CD4-positive, alpha-beta T cell (primary cell): ENCODE results near the gene GPR35. TPM values are rescaled to one million over a fixed set of nuclear protein-coding genes. Genes with fewer than 3 reads are reported as not detected.
A peak's percentile ranks its signal among the peaks of the same experiment; 100 is the strongest.

Experiments
- ATAC-seq: fragments of 200-7000 bp; cut with Tn5 transposase; one replicate; pipeline ENCODE4 v1.10.0; 2022; ENCODE audit warnings: mild to moderate bottlenecking; ENCODE audit not compliant: poor library complexity
- CTCF ChIA-PET: fragments of 350-600 bp; sonication (Branson Sonifier 250); formaldehyde crosslinking; loops from one replicate; lab custom pipeline; 2021; ENCODE audit warnings: antibody characterized with exemption, inconsistent platforms; lab: Charles Lee
- POLR2A ChIA-PET: fragments of 350-600 bp; sonication (Branson Sonifier 250); formaldehyde crosslinking; loops from one replicate; lab custom pipeline; 2021; ENCODE audit warnings: antibody characterized with exemption, inconsistent platforms; lab: Charles Lee
- DNase-seq, 14 experiments: peaks; one replicate each; pipeline ENCODE4 v3.0.0-alpha.2; 2013 to 2020; ENCODE audit warnings: mixed read lengths in 2 of 14
- H3K27ac ChIP-seq, 2 donors: one replicate each; pipeline versions ENCODE4 v1.5.1 to v1.7.0; 2013; ENCODE audit warnings: low read length in 2 of 2, low read depth in 1 of 2, mild to moderate bottlenecking in 1 of 2
- H3K27me3 ChIP-seq, 2 experiments: 1 replicate in 1 of 2; 2 replicates in 1 of 2; pipeline versions ENCODE4 v1.6.1 to v1.7.0; 2013; ENCODE audit warnings: low read length in 2 of 2, control low read depth in 1 of 2, mild to moderate bottlenecking in 1 of 2, moderate library complexity in 1 of 2; ENCODE audit not compliant: insufficient read depth in 2 of 2, control insufficient read depth in 1 of 2
- H3K36me3 ChIP-seq: one replicate; pipeline ENCODE4 v1.6.1; 2013; ENCODE audit warnings: low read length, control low read depth; ENCODE audit not compliant: insufficient read depth
- H3K4me1 ChIP-seq: one replicate; pipeline ENCODE4 v1.6.1; 2013; ENCODE audit warnings: low read length, control low read depth; ENCODE audit not compliant: insufficient read depth
- H3K4me3 ChIP-seq: one replicate; pipeline ENCODE4 v1.5.1; 2013; ENCODE audit warnings: mild to moderate bottlenecking, low read length, moderate library complexity
- H3K9me3 ChIP-seq, 2 experiments: 1 replicate in 1 of 2; 2 replicates in 1 of 2; pipeline versions ENCODE4 v1.6.1 to v1.7.0; 2013; ENCODE audit warnings: low read length in 2 of 2, mild to moderate bottlenecking in 2 of 2, control low read depth in 1 of 2, moderate library complexity in 1 of 2; ENCODE audit not compliant: control insufficient read depth in 1 of 2, insufficient read depth in 1 of 2
- H3K27ac Mint-ChIP-seq: one replicate; pipeline ENCODE4 v1.8.0; 2020; ENCODE audit warnings: mixed read lengths
- H3K27me3 Mint-ChIP-seq: one replicate; pipeline ENCODE4 v1.8.0; 2021; ENCODE audit warnings: mixed read lengths
- H3K36me3 Mint-ChIP-seq: one replicate; pipeline ENCODE4 v1.8.0; 2021; ENCODE audit warnings: low read depth, mixed read lengths
- H3K4me1 Mint-ChIP-seq: one replicate; pipeline ENCODE4 v1.8.0; 2021; ENCODE audit warnings: low read depth, mixed read lengths
- H3K4me3 Mint-ChIP-seq: one replicate; pipeline ENCODE4 v1.8.0; 2020; ENCODE audit warnings: mild to moderate bottlenecking, mixed read lengths
- H3K9me3 Mint-ChIP-seq: one replicate; pipeline ENCODE4 v1.8.0; 2020; ENCODE audit warnings: mixed read lengths
- intact Hi-C, 2 experiments: fragments of 100-400 bp; cut with DNase I in 1 of 2; cut with micrococcal nuclease in 1 of 2; formaldehyde crosslinking; loops; one replicate each; pipeline versions ENCODE4 v1.15.1 to v1.9.0; 2023 to 2025; cut with DNase I, micrococcal nuclease
- total RNA-seq, 174 experiments: library from RNA in 2 of 174; stranded (reverse) in 2 of 174; gene quantifications; one replicate each; pipeline ENCODE4 v1.2.3 and lab custom pipeline; 2021 to 2026
- TF ChIP-seq, protein P1 (sequence below): fragments of 200-600 bp; IDR thresholded peaks from one replicate; pipeline ENCODE4 v1.8.0; 2022; ENCODE audit warnings: antibody characterized with exemption, mild to moderate bottlenecking

Gene GPR35
- total RNA-seq, 2 experiments from 2014 or later = 7.1 to 7.2 TPM

GRCh38 chr2:240637116-240637900 is 12.0 kb downstream of the GPR35 start:
- TF ChIP-seq, protein P1, sequence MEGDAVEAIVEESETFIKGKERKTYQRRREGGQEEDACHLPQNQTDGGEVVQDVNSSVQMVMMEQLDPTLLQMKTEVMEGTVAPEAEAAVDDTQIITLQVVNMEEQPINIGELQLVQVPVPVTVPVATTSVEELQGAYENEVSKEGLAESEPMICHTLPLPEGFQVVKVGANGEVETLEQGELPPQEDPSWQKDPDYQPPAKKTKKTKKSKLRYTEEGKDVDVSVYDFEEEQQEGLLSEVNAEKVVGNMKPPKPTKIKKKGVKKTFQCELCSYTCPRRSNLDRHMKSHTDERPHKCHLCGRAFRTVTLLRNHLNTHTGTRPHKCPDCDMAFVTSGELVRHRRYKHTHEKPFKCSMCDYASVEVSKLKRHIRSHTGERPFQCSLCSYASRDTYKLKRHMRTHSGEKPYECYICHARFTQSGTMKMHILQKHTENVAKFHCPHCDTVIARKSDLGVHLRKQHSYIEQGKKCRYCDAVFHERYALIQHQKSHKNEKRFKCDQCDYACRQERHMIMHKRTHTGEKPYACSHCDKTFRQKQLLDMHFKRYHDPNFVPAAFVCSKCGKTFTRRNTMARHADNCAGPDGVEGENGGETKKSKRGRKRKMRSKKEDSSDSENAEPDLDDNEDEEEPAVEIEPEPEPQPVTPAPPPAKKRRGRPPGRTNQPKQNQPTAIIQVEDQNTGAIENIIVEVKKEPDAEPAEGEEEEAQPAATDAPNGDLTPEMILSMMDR = no peak
- no peak overlapping the region for H3K27ac Mint-ChIP-seq

GRCh38 chr2:240637901-240638345 is 12.6 kb downstream of the GPR35 start:
- CTCF ChIA-PET = no interaction called here
- POLR2A ChIA-PET = no interaction called here
- Mint-ChIP-seq H3K27ac (no peak overlapping the region), H3K9me3 (peaks cover 6% of the 10 kb centered on the region), H3K27me3 (no peaks in the 10 kb centered on the region), H3K36me3 (no peaks in the 10 kb centered on the region), H3K4me1 (no peaks in the 10 kb centered on the region), H3K4me3 (no peak overlapping the region)
- Histone ChIP-seq H3K27ac (no peak overlapping the region), H3K36me3 (no peaks in the 10 kb centered on the region), H3K4me1 (peaks cover 3% of the 10 kb centered on the region), H3K27me3 (no peaks in the 10 kb centered on the region), H3K9me3 (peaks cover 0 to 40% of the 10 kb centered on the region in 2 experiments), H3K4me3 (no peak overlapping the region)
- DNase-seq (peak in 1 of 14 experiments; percentile 6), ATAC-seq (no peak)
- TF ChIP-seq, protein P1 = no peak
- intact Hi-C loops = no loop called here

More at GRCh38 chr2:240637116-240637900, 12.0 kb downstream of the GPR35 start:
- H3K9me3 Mint-ChIP-seq = peaks cover 6% of the 10 kb centered on the region
- Histone ChIP-seq H3K27ac (no peak overlapping the region), H3K27me3 (no peaks in the 10 kb centered on the region), H3K4me3 (no peak overlapping the region), H3K36me3 (no peaks in the 10 kb centered on the region), H3K9me3 (peaks cover 0 to 40% of the 10 kb centered on the region in 2 experiments), H3K4me1 (peaks cover 3% of the 10 kb centered on the region)
- intact Hi-C loops = no loop called here
- H3K4me1 Mint-ChIP-seq = no peaks in the 10 kb centered on the region
- no peaks in the 10 kb centered on the region for H3K36me3 Mint-ChIP-seq
- ATAC-seq (no peak), DNase-seq (no peak)
- POLR2A ChIA-PET = no interaction called here
- H3K27me3 Mint-ChIP-seq = no peaks in the 10 kb centered on the region
- no peak overlapping the region for H3K4me3 Mint-ChIP-seq
- CTCF ChIA-PET = no interaction called here

- Histone ChIP-seq H3K9me3 (peaks cover 0 to 37% of the 10 kb centered on the region in 2 experiments), H3K27me3 (no peaks in the 10 kb centered on the region), H3K36me3 (no peaks in the 10 kb centered on the region), H3K4me1 (peaks cover 3% of the 10 kb centered on the region), H3K4me3 (no peak overlapping the region), H3K27ac (no peak overlapping the region)
- Mint-ChIP-seq H3K4me1 (no peaks in the 10 kb centered on the region), H3K9me3 (no peaks in the 10 kb centered on the region), H3K27ac (no peak overlapping the region), H3K27me3 (no peaks in the 10 kb centered on the region), H3K4me3 (no peak overlapping the region), H3K36me3 (no peaks in the 10 kb centered on the region)
- intact Hi-C loops = no loop called here
- ChIA-PET CTCF (no interaction called here), POLR2A (no interaction called here)
- DNase-seq (no peak), ATAC-seq (no peak)
- TF ChIP-seq, protein P1 = no peak
These were observed 13.4 kb downstream of the GPR35 start for GRCh38 chr2:240638512-240639160.
